HG02759 (cell line): Measurements from ENCODE around the gene ZC3H10.
"Not testable (repeated sequence)": the region's sequence is repeated elsewhere in the genome, so short reads cannot be mapped to it uniquely, and the experiment has no call there.

Experiments
- ATAC-seq: cut with Tn5 transposase; IDR thresholded peaks from one replicate; pipeline ENCODE4 v1.9.1; 2021; ENCODE audit warnings: mild to moderate bottlenecking, moderate library complexity; ENCODE audit not compliant: unreplicated experiment

Gene ZC3H10

DNA sequence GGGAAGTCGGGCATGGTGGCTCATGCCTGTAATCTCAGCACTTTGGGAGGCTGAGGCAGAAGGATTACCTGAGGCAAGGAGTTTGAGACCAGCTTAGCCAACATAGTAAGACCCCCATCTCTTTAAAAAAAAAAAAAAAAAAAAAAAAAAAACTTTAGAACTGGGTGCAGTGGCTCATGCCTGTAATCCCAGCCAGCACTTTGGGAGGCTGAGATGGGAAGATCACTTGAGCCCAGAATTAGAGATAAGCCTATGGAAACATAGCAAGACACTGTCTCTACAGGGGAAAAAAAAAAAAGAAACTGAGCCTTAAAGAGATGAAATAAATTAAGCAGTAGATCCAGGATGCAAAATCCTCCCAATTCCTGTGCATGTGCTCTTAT is 15.4 kb upstream of the ZC3H10 start:
- ATAC-seq = no peak

DNA sequence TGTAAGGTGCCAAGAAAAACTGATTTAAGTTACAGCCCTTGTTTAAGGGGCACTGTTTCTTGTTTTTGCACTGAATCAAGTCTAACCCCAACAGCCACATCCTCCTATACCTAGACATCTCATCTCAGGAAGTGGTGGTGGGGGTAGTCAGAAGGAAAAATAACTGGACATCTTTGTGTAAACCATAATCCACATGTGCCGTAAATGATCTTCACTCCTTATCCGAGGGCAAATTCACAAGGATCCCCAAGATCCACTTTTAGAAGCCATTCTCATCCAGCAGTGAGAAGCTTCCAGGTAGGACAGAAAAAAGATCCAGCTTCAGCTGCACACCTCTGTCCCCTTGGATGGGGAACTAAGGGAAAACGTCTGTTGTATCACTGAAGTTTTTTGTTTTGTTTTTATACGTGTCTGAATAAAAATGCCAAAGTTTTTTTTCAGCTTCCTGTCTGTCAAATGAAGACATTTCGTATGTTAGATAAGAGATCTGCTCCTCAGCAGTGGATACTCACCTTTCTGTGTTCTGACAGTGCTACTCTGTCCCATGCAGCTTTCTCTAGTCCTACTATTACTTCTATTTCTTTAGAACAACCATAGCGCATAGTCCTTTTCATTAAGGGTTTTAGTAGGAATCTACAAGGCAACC is 14.9 kb upstream of the ZC3H10 start:
- ATAC-seq = no peak

DNA sequence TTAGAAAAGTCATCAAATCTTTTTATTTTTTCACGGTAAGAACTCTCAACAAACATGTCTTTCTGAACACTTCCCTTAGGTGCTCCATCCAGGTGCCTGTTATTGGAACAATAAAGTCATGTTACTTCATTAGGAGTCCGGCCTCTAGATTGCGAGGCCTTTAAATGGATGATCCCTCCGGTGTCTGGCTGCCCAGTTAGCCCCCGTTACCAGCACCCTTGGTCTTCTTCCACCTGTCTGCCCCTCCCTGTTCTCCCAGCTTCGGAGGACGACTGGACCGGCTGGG is 14.3 kb upstream of the ZC3H10 start:
- no peak for ATAC-seq

DNA sequence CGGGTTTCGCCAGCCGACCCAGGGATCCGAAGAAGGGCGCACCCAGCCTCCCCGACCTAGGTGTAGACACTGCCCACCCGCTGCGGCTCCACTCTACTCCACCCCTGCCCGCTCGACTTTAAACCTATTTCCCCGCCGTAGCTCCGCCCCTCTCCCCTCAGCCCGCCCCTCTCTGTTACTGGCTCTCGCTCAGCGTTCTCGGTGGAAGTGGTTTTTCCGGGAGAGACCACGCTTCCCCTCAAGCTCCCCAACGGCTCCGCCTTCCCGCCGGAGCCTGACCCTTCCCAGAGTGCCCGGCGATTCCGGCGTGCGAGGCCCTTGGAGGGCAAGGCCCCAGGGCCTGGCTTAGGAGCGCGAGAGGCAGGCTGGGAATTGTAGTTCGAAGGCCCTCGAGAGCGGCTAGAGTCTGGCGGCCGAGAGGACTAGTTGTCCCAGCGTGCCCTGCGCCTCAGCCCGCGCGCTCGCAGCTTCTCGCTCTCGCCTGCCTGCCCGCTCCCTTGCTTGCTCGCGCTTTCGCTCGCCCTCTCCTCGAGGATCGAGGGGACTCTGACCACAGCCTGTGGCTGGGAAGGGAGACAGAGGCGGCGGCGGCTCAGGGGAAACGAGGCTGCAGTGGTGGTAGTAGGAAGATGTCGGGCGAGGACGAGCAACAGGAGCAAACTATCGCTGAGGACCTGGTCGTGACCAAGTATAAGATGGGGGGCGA is 13.8 kb upstream of the ZC3H10 start, which contains the start of gene PA2G4:
TSS of gene PA2G4 (plus strand) at position 451 of the 706 bp plus-strand sequence. CDS start at position 630, 179 bp downstream.
- ATAC-seq = peak; percentile 93

DNA sequence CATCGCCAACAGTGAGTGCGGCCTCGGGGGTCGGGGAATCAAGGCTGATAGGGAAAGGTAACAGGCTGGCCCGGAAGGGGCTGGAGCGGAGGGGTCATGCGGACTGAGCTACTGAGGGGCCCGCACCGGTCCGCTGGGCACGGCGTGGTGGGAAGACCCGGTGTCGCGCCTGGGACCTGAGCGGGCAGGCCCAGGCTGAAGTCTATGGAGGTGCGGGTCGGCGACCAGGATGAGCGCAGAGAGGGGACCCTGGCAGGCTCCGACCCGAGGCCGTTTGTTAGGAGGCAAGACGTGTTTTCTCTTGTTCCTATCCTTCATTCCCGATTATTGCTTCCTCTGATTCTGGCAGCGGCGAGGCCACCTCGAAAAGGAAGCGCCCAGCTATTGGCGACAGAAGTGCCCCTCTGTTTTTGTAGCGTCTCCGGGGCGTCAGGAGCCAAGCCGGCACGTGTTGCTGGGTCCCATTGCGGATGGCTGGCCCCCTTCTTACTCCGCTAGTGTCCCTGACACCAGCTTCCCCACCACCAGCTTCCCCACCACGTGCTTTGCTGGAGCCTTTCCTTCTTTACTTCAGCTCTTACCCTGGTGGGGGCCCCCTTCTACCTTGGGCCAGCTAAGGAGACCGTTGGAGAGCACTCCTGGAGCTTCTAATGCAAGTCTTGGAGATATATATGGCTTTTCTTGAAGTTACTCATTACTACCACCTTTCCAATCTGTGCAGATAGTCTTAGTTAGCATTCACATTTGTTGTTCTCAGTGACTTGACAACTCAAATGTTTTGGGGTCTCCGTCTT is 13.1 kb upstream of the ZC3H10 start:
- peak; percentile 16 for ATAC-seq

DNA sequence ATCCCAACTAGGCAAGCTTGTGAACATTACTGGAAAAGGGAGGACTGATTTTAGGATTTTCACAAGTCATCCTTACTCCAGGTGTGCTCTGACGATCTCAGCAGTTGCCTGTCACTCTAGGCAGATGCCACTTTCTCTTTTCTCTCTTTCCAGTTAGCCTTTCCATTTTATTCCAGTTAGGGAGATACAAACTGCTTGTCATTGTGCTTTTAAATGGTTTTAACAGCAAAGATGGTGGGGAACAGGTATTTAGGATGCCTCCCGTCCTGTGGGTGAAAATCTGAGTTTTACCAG is 12.5 kb upstream of the ZC3H10 start:
- ATAC-seq = no peak

DNA sequence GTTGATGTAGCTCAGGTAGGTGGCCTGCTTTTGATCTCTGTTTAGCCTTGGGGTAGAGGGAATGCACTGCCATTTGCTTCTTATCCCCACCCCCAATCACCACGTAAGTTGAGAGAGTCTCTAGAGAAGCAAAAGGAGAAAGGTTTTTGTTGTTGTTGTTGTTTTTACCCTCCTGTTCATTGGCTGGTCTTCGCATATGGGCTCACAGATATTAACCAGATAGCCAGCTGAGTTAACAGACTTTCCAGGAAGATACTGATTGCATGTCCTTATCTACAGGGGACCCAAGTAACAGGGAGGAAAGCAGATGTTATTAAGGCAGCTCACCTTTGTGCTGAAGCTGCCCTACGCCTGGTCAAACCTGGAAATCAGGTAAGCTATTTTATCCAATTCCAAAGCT is 10.8 kb upstream of the ZC3H10 start:
- ATAC-seq = no peak

DNA sequence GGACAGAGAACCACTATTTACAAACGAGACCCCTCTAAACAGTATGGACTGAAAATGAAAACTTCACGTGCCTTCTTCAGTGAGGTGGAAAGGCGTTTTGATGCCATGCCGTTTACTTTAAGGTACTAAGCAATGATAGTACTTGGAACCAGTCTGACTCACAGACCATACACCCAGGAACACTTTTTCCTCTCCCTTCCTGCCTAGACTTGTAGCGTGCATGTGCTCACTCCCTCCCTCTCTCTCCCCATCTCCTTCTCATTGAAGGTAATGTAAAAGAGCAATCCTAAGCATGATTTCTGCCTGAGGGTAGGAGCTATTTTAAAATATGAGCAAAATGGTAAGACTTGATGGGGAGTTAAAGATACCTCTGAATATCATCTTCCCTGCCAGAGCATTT is 7.5 kb upstream of the ZC3H10 start:
- no peak for ATAC-seq

DNA sequence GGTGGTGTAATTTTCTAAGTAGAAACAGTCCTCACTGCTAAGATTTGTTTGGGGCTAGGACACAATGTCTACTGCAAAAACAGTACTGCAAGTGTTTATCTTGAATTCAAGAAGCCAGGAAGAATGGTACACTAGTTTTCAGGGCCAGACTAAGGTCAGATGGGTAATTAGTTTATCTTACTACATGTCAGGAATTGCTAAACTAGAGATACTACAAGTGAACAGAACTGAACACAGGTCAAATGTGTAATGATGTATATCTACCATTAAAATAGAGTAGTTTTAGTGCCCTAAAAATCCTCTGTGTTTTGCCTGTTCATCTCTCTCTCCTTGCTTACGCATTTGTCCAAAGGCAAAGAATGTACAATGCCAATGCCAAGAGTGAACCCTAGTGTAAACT is 4.0 kb upstream of the ZC3H10 start:
- no peak for ATAC-seq

DNA sequence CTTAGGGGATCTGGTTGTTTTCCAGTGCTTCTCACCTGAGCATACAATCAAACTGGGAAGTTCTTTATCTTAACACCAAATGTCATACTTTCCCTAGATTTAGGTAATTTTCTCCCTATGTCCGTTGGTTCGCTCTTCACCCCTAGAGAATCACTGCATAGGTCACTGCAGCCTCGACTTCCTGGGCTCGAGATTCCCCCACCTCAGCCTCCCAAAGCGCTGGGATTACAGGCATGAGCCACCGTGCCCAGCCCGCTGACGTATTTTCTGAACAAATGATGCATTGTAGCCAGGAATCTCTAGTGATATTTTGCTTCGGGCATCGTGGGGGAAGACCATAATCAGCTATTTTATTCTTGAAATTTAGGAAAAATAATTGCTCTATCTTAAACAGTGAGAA is 2.7 kb upstream of the ZC3H10 start:
- no peak for ATAC-seq

DNA sequence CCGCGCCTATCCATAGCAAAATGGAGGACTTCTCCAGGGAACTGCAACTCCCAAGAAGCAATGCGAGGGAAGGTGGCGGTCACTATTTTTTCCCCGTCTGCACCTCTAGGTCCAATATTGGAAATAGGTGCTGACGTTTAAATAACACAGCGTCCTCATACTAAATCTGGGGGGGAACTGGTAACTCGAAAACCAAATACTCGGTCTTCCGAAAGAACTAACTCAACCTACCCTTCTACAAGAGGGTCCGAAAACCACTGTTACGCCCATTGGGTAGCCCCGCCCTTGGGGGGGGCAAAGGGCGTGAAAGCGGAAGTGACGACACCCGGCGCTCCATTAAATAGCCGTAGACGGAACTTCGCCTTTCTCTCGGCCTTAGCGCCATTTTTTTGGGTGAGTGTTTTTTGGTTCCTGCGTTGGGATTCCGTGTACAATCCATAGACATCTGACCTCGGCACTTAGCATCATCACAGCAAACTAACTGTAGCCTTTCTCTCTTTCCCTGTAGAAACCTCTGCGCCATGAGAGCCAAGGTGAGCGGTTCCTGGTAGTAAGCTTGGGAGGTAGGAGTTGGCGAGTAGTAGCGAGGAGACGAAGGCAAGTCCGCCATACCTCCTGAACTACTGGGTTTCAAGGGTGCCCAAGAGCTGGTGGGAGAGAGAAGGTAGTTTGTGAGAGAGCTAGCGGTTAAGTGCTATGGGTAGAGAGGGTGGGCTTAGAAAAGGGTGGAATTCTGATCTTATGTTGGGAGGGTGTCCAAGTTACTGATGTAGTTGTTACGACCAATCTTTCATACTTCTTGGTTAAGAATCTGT is 1.6 kb upstream of the ZC3H10 start, which contains the start of gene RPL41:
TSS of gene RPL41 (plus strand) at position 367 of the 815 bp plus-strand sequence.
- ATAC-seq = peak; percentile 47

DNA sequence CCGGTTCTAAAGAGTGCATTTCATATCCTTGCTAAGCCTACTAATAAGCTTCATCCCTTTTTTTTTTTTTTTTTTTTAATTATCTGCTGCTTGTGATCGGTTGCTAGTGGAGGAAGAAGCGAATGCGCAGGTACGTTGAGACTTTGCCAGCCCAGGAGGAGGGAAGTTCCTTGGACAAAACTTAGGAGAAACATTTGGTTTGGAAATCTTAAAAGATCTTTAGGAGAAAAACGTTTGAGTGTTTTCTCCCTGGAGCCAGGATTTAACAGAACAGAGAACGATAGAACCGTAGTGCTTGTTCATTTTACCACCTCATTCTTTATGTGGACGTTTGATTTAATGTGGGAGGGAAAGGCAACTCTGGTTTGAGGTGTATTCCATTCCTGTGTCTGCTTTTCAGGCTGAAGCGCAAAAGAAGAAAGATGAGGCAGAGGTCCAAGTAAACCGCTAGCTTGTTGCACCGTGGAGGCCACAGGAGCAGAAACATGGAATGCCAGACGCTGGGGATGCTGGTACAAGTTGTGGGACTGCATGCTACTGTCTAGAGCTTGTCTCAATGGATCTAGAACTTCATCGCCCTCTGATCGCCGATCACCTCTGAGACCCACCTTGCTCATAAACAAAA is 872 bp upstream of the ZC3H10 start:
- ATAC-seq = not testable (repeated sequence)

DNA sequence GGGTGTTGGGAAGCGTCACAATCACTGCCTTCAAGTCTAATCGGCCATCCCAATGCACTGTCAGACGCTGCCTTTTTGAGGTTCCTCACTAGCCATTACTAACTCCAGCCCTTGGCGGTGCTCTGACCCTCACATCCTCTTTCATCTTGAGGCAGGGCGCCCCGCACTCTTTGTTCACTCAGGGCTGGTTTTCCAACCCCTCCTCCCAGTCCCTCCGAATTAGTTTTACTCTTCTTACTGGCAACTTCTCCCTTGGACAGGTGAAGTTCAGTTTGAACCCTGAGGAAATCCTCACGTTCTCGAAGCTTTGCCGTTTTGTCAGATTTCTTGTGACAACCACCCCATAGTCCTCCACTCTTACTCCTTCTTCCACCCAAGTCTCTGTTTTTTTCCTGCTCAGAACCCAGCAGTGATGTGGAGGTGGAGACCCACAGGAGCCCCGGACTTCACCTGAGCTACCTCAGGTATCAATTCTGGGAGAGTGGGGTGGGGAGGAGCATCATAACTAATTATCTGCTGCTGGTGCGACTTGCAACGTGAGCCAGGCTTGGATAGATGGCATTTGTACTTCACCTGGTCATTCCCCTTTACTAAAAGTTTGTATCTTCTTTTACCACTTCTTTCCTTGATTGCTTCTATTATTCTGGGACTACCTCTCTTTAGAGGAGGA is 757 bp downstream of the ZC3H10 start:
- no peak for ATAC-seq

DNA sequence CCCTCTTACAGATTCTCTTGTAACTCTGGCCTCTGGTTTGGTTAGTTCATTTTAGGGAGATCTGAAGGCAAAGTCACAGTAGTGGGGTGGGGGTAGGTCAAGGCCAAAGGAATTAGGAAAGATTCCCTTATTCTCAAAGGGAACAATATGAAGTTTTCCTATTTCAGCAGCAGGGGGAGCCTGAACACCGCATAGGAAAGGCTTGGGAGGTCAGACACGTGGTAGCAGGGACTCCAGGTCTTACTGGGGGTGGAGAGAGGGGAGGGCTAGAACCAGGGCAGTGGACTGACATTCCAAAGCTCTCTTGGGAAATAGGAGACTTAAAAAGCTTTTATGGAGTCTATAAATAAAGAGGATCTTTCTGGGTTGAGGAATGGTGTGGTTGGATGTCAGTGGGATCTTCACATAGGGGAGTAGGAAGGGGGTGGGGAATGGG is 1.3 kb downstream of the ZC3H10 start:
- no peak for ATAC-seq

DNA sequence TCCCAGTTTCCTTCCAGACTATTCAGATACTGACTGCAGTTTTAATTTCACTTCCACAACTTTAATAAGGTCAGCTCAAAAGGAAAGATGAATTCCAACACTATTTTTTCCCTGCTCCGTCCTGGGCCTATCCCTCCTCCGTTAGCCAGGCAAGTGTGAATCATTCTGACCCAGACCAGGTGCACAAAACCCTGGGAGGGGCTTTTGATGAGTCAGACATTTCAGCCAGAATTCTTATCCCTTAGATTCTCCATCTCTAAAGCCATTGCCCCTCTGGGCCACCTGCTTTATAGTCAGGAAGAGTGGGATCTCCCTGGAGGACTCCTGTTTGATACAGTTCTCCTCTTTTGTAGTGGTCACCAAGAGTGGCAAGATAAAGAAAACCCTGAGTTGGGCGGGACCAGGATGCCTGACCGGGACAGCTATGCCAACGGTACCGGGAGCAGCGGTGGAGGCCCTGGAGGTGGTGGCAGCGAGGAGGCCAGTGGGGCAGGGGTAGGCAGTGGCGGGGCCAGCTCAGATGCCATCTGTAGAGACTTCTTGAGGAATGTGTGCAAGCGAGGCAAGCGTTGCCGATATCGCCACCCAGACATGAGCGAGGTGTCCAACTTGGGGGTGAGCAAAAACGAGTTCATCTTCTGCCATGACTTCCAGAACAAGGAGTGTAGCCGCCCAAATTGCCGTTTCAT is 2.2 kb downstream of the ZC3H10 start:
- ATAC-seq = no peak

DNA sequence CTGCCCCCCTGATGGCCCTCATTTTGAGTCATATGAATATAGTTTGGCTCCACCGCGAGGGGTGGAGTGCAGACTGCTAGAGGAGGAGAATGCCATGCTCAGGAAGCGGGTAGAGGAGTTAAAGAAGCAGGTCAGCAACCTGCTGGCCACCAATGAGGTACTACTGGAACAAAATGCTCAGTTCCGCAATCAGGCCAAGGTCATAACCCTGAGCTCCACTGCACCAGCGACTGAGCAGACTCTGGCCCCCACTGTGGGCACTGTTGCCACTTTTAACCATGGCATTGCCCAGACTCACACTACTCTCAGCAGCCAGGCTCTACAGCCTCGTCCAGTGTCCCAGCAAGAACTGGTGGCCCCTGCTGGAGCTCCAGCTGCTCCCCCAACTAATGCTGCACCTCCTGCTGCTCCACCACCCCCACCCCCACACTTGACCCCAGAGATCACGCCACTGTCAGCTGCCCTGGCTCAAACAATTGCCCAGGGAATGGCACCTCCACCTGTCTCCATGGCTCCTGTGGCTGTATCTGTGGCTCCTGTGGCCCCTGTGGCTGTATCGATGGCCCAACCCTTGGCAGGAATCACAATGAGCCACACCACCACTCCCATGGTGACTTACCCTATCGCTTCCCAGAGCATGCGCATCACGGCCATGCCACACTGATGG is 3.3 kb downstream of the ZC3H10 start:
- ATAC-seq = no peak

DNA sequence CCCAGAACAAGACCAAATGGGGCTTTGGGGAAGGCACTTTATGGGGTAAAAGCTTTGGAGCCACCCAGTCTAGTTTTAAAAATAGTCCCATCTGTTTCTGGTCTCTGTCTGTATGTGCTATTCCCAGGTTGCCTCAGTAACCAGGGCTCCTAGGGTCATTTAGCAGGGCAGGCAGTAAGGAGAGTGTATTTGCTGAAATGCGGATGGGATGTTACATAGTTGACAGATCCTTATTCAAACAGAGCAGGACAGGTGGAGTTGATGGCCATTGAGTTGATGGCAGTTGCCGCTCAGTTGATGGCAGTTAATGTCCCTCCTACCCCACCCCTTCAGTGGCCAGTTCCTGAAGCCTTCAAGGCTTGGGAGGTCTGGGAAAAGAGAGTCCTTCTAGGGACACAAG is 4.6 kb downstream of the ZC3H10 start:
- no peak for ATAC-seq

DNA sequence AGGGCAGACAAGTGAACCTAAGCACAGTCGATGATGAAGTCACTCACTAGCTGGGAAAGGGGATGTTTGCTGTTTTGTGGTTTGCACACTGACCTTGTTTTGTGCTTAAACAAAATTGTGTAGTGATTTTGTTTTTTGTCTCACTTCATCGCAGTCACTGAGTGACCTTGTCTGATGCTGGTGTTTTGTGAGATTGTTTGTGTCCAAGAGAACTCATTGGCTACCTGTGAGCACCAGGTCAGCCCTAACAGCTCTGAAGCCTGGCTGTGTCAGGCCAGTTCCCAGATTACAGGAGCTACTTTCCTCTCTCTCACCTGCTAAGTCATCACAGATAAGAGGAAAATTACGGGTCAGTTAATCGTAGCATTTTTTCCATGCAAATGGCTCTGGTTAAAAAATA is 6.1 kb downstream of the ZC3H10 start:
- ATAC-seq = no peak

DNA sequence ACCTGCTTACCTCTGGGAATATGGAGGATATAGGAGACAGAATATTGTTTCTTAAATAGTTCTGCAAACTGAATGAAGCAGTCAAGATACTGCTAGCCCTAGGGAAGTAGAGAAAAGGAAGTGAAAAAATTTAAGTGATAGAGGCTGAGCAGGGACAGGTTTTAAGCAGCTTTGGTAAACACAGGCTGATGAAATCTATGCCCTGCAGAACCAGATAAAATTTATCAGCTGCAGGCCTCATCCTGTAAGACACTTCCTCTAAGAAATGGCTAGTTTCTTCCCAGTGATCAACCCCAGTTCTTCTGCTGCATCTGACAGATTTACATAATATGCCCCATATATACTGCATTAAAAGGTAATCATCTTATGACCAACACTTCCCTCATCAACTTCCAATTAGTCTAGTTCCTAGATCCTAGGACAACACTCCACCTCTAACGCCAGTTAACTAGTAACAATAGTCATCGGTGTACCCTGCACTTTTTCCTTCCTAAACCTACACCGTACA is 8.7 kb downstream of the ZC3H10 start:
- no peak for ATAC-seq
